Testis (tissue), 3 donors: Measurements from ENCODE around the gene BTG1. TPM values are rescaled to one million over a fixed set of nuclear protein-coding genes. Genes with fewer than 3 reads are reported as not detected.

Source experiments
- DNase-seq: peaks from one replicate; pipeline ENCODE4 v3.0.0-alpha.2; 2019
- H3K27ac ChIP-seq, 2 donors: fragments of 200-600 bp; sonication (generic); one replicate each; pipeline ENCODE4 v1.5.1; 2019
- H3K27me3 ChIP-seq: fragments of 200-600 bp; sonication (generic); one replicate; pipeline ENCODE4 v1.5.1; 2019
- H3K36me3 ChIP-seq: fragments of 200-600 bp; sonication (generic); one replicate; pipeline ENCODE4 v1.5.1; 2017; ENCODE audit warnings: low read depth; ENCODE audit errors: missing control alignments
- H3K4me1 ChIP-seq: fragments of 200-600 bp; sonication (generic); one replicate; pipeline ENCODE4 v1.5.1; 2019
- H3K4me3 ChIP-seq, 2 donors: fragments of 200-600 bp; sonication (generic); one replicate each; pipeline ENCODE4 v1.5.1; 2017 to 2019
- H3K9me3 ChIP-seq: fragments of 200-600 bp; sonication (generic); one replicate; pipeline ENCODE4 v1.5.1; 2017
- CTCF ChIP-seq, 3 experiments: fragments of 450-650 bp in 2 of 3; fragments of 200-600 bp in 1 of 3; sonication (generic) in 1 of 3; IDR thresholded peaks; one replicate each; pipeline ENCODE4 v1.5.1; 2016 to 2019; ENCODE audit warnings: antibody characterized with exemption in 3 of 3, mild to moderate bottlenecking in 2 of 3, moderate library complexity in 1 of 3
- POLR2A ChIP-seq: fragments of 450-650 bp; IDR thresholded peaks from one replicate; pipeline ENCODE4 v1.6.1; 2017; ENCODE audit warnings: antibody characterized with exemption, mild to moderate bottlenecking, moderate library complexity
- WGBS, 2 donors: methylation state at CpG; one replicate each; pipeline ENCODE4 v1.1.5; 2018; 5-methylcytosine and 5-hydroxymethylcytosine counted together
- intact Hi-C: fragments of 100-400 bp; cut with DNase I; formaldehyde crosslinking; loops from one replicate; pipeline ENCODE4 v1.15.1; 2023; ENCODE audit warnings: low total_unique reads
- polyA plus RNA-seq: library from polyadenylated mRNA; stranded (reverse); fragments of 350-450 nt; fragmentation: Illumina TruSeq; extraction: RNeasy Lipid Tissue Mini Kit (QIAGEN cat#74804); gene quantifications from one replicate; pipeline ENCODE4 v1.2.3, GENCODE V29; 2014; ENCODE audit warnings: low read depth, low replicate concordance; ENCODE audit not compliant: insufficient read depth
- total RNA-seq, 2 donors: library from RNA; depleted of rRNA; stranded (reverse); fragments of >200 nt; gene quantifications; one replicate each; pipeline ENCODE4 v1.2.3, GENCODE V29; 2016

The BTG1 gene
- total and polyA plus RNA-seq, 3 donors from 2014 or later = 23.8 to 65.3 (median 37.0) TPM

- TF ChIP-seq CTCF (IDR thresholded peaks at IDR 0.05) (no peak), POLR2A (no peak)
- no peak for DNase-seq
- Histone ChIP-seq H3K27me3 (no peaks in the 10 kb centered on the region), H3K4me3 (no peak overlapping the region), H3K27ac (peak overlapping the region; percentile 39 to 58), H3K36me3 (no peaks in the 10 kb centered on the region), H3K4me1 (peaks cover 11% of the 10 kb centered on the region), H3K9me3 (no peaks in the 10 kb centered on the region)
- intact Hi-C loops = no loop called here
- WGBS, 2 donors = 41 to 51% methylated on average over 3 of the region's 3 CpGs
Measured at GRCh38 chr12:92133795-92134637, 11.6 kb downstream of the BTG1 start.

DNA sequence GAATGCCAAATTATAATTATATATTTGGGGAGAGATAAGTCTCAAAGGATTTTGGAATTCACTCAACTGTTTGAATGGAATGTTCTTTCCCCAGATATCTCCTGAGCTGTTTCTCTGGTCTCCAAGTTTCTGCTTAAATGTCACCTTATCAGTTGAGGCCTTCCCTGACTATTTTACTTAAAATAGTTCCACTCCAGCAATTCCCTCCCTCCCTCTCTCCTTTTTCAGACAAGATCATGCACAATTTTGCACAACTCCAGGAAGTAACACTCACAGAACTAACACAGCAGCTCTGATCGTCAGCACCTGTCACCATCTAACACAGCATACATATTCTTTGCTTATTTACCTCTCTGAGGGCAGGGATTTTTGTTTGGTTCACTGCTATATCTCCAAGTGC is 12.5 kb downstream of the BTG1 start:
- no peaks in the 10 kb centered on the region for H3K9me3 ChIP-seq
- H3K27ac ChIP-seq = peak overlapping the region in 1 of 2 donors; percentile 58
- H3K36me3 ChIP-seq = no peaks in the 10 kb centered on the region
- 0 to 38% methylated on average over 1 of the region's 1 CpG for WGBS, 2 donors
- no peak for TF ChIP-seq CTCF (IDR thresholded peaks at IDR 0.05)
- no peak for TF ChIP-seq POLR2A
- DNase-seq = no peak
- intact Hi-C loops = no loop called here
- H3K4me3 ChIP-seq = no peak overlapping the region
- peaks cover 11% of the 10 kb centered on the region for H3K4me1 ChIP-seq
- H3K27me3 ChIP-seq = no peaks in the 10 kb centered on the region

GRCh38 chr12:92132288-92132687 is 13.4 kb downstream of the BTG1 start:
- no peaks in the 10 kb centered on the region for H3K9me3 ChIP-seq

DNA sequence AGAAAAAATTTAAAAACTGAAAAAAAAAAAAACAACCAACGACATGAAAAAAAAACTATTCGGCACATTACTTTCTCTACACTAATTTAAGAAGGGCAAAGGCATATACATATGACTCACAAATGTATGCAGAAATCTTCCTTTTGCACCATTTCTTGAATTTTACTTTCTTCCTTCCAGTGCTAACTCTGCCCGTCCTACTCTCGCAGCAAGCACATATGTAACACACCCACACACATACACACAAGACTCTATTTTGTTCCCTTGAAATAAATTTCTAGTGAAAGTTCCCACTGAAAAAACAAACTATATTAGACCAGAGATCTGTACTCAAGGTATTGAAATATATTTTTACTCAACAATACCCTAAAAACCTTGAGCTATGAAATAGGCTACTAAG is 14.6 kb downstream of the BTG1 start:
- Histone ChIP-seq H3K4me3 (no peak overlapping the region), H3K4me1 (peaks cover 11% of the 10 kb centered on the region), H3K27me3 (no peaks in the 10 kb centered on the region), H3K27ac (peak overlapping the region in 1 of 2 donors; percentile 34), H3K36me3 (no peaks in the 10 kb centered on the region), H3K9me3 (no peaks in the 10 kb centered on the region)
- 53 to 62% methylated on average over 4 of the region's 4 CpGs for WGBS, 2 donors
- TF ChIP-seq POLR2A (no peak), CTCF (IDR thresholded peaks at IDR 0.05) (no peak)
- DNase-seq = no peak
- intact Hi-C loops = no loop called here

More at GRCh38 chr12:92132288-92132687, 13.4 kb downstream of the BTG1 start:
- Histone ChIP-seq H3K27me3 (no peaks in the 10 kb centered on the region), H3K4me3 (no peak overlapping the region), H3K27ac (peak overlapping the region in 1 of 2 donors; percentile 34), H3K4me1 (peaks cover 11% of the 10 kb centered on the region), H3K36me3 (no peaks in the 10 kb centered on the region)
- WGBS, 2 donors = 89 to 91% methylated on average over 1 of the region's 1 CpG
- TF ChIP-seq CTCF (IDR thresholded peaks at IDR 0.05) (no peak), POLR2A (no peak)
- intact Hi-C loops = no loop called here
- no peak for DNase-seq

DNA sequence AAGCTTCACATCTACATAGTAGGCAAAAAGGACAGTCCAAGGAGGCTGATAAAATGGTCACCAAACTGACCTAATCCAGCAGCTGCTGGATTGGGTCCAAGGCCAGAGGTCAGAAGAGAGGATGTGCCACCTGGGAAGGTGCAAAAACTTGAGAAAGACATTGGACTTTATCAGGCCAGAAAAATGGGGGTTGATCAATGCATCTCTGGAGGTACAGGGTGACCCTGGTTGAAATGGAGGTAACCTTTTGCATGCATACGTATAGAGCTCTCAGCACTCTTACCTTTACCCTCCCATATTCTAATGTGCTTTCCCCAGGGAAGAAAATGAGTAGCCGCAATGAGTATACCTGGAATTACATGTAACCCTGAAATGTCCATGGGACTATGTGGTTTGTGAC is 16.0 kb downstream of the BTG1 start:
- TF ChIP-seq POLR2A (no peak), CTCF (IDR thresholded peaks at IDR 0.05) (no peak)
- H3K36me3 ChIP-seq = no peaks in the 10 kb centered on the region
- WGBS, 2 donors = 88 to 98% methylated on average over 2 of the region's 2 CpGs
- no peaks in the 10 kb centered on the region for H3K9me3 ChIP-seq
- intact Hi-C loops = no loop called here
- no peak overlapping the region for H3K4me3 ChIP-seq
- DNase-seq = no peak
- no peak overlapping the region for H3K27ac ChIP-seq
- H3K4me1 ChIP-seq = peaks cover 11% of the 10 kb centered on the region
- no peaks in the 10 kb centered on the region for H3K27me3 ChIP-seq
